CD4-positive, alpha-beta T cell treated with Interleukin-10 for 1 hour (primary cell): ENCODE data around the gene C10orf53.
"Not testable (repeated sequence)": the region's sequence is repeated elsewhere in the genome, so short reads cannot be mapped to it uniquely, and the experiment has no call there.

Experiments
- DNase-seq: peaks from one replicate; pipeline ENCODE4 v3.0.0-alpha.2; 2020

The C10orf53 gene

DNA sequence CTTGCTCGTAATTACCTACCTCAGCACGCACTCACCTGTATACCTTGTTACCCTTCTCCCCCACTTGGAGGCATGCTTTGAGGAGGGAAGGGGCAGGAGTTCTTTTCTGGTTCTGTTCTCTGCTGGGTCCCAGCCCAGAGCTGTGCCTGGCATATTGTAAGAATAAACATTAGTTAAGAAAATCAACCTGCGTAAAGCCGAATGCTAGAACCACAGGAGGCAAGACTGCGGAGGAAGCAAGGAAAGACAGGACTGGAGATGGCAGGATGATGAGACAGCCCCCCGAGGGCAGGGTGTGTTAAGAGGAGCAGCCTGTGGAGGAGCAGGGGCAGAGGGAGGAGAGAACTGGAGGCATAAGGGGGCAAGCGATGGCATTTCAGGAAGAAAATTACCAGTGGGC, 9.5 kb downstream of the C10orf53 start:
- DNase-seq, result no peak

DNA sequence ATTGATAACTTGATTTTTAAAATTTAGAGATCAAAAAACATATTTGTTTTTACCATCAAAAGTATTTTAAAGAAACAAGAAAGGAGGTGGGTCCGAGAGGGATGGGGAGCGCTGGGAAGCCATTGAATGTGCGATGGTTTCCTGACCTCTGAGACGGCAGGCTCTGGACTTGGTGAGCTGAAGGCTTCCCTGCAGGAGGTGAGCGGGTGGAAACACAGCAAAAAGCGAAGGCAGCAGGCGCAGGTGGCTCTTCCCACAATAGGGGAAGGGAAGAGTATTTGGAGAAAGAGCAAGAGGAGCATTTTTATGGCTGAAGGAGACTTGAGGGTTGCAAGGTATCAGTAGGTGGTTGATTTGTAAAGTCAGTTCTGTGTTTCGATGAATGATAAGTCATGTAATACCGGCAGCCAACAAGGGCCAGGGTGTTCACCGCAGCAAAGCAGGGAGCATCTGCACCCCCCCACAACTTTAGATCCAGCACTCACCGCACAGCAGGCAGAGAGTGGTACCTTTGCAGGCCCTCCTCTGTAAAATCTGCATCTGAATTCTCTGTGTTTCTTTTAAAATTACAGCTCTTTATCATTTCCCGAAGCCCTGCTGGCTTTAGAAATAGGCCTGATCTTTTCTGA, 10.5 kb downstream of the C10orf53 start:
- DNase-seq, result no peak

DNA sequence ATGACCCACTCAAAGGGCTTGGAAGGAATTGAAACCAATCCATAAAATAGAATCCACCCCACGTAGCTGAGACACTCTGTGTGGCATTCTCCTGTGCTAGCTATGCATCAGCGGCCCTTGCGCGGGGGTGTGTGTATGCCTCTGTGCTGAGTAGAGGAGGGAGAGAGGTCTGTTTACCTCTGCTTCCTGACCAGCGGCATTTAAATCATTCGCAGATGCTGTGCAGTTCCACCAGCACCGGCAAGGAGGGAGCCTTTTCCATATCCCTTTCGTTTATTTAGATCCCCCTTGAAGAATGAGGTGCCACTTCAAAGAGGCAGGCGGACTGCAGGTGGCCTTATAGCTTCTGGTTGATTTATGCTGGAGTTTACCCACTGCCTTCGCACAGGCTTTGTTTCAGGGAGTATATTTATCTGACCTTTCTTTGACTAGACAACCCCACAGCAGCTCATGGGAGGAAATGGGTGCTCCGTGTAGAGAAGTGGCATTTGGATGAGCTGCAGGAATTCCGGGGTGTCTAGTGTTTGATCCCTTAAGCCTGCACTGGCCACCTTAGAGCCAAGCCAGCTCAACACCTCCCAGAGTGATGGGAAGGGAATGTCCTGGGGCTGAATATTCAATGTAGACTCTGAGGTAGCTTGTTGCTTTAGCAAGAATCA, 11.4 kb downstream of the C10orf53 start:
- no peak for DNase-seq

DNA sequence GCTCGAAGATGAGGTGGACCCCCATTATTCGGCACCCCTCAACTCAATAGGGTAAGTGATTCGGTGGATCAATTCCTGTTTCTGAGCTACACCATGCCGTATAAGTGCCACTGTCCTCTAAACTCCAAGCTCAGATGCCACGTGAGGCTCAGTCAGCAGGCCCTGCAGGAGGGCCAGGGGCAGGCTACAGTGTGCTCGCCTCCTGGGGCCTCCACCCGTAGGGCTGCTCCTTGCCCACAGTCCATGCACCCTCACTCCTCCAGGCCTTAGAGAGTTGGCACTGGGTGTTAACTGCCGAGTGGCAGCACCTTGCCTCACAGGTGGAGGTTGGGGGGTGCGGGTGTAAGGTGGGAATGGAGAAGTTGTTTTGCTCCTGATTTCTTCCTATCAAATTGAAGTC, 12.1 kb downstream of the C10orf53 start:
- no peak for DNase-seq

DNA sequence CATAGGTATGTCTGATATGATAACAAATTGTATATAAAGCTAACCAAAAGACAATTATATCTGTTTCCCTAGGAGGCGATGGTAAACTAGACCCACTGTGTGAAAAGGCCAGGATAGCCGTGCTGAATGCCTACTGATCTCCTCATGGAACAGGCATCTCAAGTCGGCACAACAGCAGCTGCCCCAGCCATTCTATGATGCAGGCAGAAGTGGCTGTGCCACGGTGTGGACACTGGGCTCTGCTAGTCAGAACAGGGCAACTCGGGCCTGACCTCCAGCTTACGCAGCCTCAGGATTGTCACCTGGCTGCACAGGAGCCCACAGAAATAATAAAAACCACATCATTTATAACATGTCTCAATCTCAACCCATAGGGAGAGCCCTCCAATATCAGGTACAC, 15.0 kb downstream of the C10orf53 start:
- no peak for DNase-seq

DNA sequence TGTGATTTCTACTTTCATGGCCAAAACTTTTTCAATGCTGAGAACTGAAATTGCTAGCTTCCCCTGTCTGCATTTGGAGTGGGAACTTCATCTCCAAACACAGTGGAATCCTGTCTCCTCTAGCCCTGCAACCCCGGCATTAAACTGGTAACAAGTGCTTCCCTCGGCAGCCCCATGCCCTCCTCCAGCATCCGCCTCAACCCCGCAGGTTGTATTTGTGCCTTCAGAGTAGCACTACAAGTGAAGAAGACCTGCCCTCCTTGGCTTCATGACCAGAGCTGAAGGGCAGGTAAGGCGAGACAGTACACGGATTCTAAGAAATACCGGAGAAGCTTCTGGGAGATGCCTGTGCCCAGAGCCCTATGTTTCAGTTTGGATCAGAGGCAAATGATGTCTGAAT, 16.9 kb downstream of the C10orf53 start:
- DNase-seq, result no peak

DNA sequence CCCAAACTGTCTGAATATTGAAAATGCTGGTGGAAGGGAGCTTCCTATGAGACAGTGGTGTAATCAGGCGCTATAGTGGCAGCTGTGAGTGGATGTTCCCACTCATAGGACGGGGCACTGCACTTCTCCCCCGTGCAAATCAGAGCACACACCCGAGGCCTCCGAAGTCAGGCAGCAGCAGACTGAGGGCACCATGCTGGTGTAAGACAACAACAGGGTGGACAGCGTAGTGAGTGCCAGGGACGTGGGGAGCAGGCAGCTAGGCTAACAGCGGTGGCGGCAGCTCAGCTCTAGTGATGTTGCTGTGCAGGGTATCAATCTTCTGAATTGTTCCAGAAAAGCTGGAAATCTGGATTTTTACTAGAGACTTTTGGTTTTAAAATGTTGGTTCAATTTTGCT, 19.2 kb downstream of the C10orf53 start:
- no peak for DNase-seq

DNA sequence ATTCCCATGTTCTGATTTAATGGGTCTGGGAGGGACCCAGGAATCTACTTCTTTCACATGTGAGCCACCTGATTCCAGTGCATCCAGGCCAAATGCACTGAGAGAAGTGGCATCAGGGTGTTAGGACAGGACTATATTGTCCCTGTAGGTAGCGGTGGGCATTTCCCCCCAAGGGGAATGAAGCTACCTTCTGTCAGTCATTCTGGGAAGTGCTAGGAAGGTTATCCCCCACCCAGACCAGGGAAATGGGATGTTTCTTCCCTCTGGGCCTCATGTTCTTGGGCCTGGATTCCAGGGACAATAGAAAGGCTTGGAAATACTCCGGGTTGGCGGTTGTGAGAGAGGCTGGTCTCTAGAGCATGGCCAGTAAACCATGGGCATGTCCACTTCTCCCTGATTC, 20.8 kb downstream of the C10orf53 start:
- no peak for DNase-seq

DNA sequence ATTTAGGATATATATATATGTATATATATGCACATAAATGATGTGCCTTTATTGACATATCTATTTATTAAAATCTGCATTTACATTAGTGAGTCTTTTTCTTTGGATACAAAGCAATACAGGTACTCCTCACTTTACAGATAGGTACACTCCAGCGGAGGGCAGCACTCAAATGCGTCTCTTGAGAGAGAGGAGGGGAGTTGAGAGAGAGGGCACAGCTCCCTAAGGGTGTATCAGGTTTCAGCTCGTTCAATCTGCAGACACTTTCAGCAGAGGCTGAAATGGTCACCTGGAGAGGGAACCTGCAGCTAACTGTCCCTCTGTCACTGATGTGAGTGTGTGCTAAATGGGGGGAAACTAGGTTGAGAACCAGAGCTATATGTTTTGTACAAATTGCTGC, 21.5 kb downstream of the C10orf53 start:
- DNase-seq, result no peak

DNA sequence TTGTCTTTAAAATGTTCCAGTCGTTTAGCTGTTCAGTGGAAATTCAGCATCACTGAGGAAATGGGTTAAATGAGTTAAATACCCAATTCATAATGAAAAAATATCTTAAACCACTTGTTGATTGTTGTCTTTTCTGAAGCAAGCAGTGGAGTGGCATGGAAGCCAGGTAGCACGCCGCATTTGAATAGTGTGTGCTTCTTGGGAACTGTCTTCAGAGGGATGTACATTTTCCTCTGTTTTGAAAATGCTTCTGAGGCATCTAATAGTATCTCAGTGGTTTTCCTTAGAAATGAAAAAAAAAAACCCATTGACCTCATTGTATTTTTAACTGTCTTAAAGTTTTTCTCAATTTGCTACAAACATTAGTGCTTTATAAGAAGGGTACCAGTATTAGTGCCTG, 28.1 kb downstream of the C10orf53 start:
- DNase-seq, result no peak

DNA sequence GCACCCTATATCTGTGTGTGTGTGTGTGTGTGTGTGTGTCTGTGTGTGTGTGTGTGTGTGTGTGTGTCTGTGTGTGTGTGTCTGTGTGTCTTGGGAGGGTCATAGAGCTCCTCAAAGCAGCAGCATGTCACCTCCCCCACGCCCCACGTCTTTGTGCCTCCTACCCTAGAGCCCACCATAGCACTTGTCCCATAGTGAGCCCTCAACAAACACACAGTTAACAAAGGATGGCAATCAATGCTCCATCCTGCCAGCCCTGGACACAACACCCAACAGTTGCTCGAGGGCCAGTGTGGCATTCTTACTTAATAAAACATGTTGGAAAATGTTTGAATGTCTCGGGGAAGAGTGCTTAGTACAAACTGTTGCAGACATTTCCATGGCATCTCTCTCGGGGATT, 30.5 kb downstream of the C10orf53 start:
- no peak for DNase-seq

DNA sequence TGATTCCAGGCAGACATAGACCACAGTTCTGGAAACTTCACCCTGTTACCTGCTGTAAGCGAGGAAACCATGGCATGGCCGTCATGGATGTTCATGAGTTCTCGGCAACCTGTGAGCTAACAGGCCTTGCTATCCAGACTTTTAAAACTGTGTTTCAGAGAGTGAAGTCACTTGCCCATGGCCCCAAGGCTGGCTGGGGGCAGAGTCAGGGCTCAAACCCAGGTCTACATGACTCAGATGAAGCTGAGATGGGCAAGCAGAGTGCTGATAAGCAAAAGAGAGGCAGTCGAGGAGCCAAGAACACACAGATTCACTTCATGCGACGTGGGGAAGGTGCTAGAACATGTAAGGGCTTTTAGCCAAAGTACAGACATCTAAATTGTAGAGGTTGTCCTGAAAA, 31.5 kb downstream of the C10orf53 start:
- no peak for DNase-seq

DNA sequence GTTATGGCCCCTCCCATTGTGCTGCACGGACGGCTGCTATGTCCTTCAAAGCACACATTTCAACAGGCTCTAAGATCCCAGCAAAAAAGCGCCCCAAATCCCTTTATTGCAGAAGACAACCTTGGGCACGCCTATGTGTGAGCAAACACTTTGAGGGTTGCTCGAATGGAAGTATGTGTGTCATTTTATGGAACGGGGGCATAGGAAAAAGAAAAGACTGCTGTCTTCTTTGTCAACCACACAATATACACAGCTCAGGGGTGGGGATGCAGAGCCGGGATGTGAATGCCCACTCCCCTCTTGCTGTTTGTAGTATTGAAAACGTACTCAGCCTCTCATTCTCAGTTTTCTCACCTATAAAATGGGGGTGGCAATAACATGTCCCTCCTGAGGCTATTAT, 32.0 kb downstream of the C10orf53 start:
- no peak for DNase-seq

DNA sequence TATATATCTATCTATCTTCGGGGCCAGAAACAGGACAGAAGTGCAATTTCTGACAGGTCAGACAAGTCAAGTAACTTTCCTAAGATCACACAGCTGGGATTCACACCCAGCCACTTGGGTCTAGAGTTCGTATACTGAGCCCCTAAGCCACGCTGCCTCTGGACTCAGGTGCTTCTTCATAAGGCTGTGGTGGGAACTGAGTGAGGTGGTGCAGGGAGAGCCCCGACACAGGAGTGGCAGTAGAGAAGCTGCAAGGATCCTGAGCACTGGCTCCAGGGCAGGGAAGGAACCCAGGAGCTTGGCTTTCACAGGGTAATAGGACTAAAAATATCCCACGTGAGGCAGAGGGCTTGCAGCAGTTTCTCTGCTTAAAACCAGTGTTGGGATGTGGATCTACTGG, 33.8 kb downstream of the C10orf53 start:
- DNase-seq, result no peak

DNA sequence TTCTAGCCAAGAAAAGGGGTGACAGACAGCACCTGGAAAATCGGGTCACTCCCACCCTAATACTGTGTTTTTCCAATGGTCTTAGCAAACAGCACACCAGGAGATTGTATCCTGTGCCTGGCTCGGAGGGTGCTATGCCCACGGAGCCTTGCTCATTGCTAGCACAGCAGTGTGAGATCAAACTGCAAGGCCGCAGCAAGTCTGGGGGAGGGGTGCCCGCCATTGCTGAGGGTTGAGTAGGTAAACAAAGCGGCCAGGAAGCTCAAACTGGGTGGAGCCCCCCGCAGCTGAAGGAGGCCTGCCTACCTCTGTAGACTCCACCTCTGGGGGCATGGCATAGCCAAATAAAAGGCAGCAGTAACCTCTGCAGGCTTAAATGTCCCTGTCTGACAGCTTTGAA, 35.7 kb downstream of the C10orf53 start:
- DNase-seq, result not testable (repeated sequence)

DNA sequence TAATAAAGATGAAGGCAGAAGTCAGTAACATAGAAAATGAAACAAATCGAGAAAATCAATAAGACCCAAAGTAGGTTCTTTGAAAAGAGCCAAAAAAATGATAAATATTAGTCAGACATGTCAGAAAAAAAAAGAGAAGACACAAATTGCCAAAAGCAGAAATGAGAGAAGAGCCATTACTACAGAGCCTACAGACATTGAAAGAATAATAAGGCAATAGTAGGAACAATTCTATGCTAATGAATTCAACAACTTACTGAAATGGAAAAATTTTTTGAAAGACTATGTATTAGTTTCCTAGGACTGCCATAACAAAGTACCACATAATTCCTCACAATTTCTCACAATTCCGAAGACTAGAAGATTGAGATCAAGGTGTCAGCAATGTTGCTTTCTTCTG, 47.1 kb downstream of the C10orf53 start:
- no peak for DNase-seq

DNA sequence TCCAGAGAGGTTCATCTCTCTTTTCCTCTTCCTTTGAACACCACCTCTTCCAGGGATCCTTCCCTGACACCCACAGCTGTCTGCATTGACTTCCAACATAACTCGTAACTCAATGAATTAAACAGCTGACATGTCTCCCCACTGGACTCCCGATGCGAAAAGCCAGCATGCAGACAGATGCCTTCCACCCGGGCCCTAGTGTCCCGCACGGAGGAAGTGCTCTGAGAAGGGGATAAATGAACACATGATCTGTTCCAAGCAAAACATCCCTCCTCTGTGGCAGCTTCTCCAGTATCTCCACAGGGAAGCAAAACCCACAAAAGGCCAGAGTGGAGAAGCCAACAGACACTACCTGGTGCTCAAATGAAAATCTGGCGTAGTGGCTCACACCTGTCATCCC, 54.4 kb downstream of the C10orf53 start:
- no peak for DNase-seq

DNA sequence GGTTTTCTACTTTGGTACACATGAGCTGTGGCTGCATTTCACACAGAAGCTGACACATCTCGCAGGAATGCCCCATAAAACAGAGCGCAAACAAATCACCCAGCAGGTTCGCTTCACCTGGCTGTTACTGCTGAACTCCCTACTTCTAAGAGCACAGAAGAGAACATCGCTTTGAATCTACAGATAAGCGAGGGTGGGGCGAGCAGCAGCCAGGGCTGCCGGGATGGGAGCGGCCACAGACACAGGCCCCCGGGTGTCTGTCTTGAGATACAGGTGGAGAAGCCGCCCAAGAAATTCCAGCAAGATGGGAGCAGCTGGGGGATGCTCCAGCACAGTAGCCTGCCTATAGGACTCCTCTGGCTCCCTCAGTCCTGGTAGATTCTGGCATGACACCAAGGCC, 55.2 kb downstream of the C10orf53 start:
- no peak for DNase-seq

DNA sequence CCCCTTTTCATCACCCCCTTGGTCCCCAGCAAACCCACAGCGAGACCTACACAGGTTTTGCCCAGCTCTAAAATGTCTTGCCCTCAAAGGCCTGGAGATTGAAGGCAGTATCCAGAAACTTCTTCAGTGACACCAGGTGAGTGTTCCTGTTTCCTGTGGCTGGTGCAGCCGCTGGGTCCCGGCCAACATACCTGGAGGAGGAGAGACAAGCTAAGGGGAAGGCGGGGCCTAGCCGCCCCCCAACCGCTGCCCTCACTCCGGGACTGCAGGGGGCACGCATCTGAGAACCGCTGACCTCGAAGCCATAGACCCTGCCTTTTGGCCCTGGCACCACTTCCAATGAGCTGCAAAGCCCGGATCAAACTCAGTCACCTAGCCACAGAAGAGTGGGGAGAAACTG, 55.7 kb downstream of the C10orf53 start:
- DNase-seq, result no peak

DNA sequence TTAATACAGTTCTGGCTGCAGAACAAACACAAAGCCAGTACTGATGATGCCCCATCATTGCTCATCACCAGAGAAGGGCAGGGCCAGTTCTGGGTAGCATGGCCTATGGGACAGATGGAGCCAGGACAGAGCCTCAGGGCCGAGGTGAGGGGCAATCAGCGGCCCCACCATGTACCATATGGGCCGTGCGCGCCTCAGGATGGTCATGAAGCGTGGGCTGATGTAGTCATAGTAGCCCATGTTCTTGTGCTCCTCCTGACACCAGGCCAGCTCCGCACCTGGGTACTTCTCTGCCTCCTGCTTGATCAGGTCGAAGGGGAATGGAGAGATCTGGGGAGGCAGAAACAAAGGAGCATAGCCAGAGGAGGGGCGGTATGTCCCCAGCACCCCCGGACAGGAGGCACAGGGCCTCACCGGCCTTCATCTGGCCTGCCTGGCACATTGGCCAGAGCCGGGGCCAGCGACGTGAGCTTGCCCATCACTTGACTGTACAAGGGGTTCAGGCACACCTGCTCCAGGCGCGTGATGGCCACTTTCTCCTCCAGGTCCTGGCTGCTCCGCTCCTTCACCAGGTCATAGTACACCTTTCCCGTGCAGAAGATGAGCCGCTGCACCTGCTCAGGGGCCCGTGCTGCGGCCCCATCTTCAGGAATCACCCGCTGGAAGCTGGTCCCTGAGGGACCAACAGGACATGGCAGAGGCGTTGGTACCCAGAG, 56.6 kb downstream of the C10orf53 start:
- DNase-seq, result no peak

DNA sequence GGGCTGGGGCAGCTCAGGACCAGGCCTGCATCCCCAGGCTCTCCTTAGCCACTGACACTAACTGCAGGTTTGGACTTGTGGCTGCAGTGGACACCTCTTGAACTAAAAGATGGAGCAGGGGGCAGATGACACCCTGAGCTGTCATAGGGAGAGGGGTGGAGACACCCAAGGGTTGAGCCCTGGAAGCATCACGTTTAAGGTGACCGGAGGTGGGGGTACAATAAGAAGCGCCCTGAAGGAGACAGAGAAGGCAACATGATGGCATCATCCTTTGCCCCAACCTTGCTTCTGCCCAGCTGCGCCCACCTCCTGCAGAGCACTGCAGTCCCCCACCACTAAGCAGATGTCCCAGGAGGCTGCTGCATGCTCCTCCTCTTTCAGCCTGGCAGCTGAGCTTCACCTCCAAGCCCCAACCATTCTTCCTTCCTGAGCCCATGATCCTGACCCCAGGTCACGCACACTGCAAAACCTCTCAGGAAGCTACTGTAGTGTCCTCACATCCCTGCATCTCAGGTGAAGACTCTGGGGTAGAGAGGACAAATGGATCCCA, 57.2 kb downstream of the C10orf53 start:
- DNase-seq, result no peak

DNA sequence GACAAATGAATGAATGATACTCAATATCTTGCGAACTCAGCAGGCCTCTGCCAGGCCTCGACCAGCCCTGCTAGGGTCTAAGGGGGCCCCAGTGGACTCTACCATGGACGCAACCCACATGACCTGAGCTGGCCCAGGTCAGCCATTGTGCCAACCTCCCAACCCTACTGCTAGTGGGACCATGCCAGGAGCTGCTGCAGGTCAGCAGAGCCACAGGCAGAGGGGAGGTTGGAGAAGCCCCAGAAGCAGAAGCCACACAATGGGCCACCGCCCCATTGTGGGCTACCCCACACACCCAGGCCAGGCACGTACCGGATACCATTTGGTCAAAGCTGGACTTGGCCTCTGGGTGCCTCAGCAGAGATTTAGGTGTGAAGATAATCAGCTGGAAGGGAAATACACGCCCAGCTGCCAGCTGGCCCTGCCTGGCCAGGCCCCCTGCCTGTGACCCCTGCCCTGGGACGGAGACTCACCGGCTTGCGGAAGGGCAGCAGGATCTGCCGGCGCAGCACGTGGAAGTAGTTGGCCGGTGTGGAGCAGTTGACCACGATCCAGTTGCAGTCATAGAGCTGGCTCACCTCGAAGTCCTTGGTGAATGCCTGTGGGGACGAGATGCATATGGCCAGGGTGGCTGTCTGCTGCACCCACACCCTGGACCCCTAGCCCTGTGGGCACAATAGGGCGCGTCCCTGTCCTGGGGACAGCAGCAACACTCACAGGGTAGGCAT, 58.2 kb downstream of the C10orf53 start:
- DNase-seq, result no peak

DNA sequence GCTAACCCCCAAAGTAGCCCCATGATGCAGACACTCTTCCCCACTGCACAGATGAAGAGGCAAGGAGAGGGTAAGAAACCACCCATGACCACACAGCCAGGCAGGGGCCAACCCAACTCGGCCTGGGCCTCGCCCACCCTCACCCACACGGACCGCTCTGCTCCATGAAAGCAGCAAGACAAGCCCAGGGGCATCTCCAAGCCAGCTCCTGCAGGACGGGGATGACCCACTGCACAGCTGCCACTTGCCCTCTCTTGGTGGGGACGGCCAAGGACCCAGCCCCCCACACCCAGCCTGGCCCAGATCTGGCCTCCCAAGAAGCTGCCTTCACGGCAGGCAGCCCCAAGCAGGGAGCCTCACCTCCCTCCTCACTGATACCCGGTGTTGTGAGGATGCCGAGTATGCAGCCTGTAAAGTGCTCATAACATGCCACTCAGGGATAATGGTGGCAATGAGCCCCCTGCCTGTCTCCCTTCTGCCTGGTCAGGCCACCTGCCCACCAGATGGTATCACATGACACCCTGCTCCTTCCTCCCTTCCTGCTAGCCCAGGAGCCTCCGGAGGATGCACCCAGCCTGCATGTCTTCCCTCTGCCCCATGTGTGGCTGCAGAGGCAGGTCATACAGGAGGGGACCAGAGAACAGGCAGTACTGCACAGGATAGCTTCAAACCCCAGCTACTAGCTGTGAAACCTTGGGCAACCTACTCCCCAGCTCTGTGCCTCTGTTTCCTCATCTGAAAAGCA, 59.3 kb downstream of the C10orf53 start:
- no peak for DNase-seq
